T-helper 1 cell treated with Interleukin-12 subunit alpha and Interleukin-12 subunit beta and Interleukin-4 antibody, amounts not matched to agents 30 μg/mL and 1 μg/mL, for 36 hours (primary cell): ENCODE results near the gene ABTB2.

Experiments
- H3K27ac Mint-ChIP-seq: one replicate; pipeline ENCODE4 v1.8.0; 2021; ENCODE audit warnings: mild to moderate bottlenecking, mixed read lengths
- H3K27me3 Mint-ChIP-seq: one replicate; pipeline ENCODE4 v1.8.0; 2021; ENCODE audit warnings: low read depth, mixed read lengths
- H3K36me3 Mint-ChIP-seq: one replicate; pipeline ENCODE4 v1.8.0; 2021; ENCODE audit warnings: low read depth, mixed read lengths
- H3K4me1 Mint-ChIP-seq: one replicate; pipeline ENCODE4 v1.8.0; 2021; ENCODE audit warnings: low read depth, mixed read lengths
- H3K4me3 Mint-ChIP-seq: one replicate; pipeline ENCODE4 v1.8.0; 2021; ENCODE audit warnings: mild to moderate bottlenecking, moderate library complexity, mixed read lengths
- H3K9me3 Mint-ChIP-seq: one replicate; pipeline ENCODE4 v1.8.0; 2021; ENCODE audit warnings: mixed read lengths

Gene ABTB2

GRCh38 chr11:34168642-34169420, 189.0 kb downstream of the ABTB2 start:
- H3K9me3 Mint-ChIP-seq = no peaks in the 10 kb centered on the region
- no peak overlapping the region for H3K27ac Mint-ChIP-seq
- no peaks in the 10 kb centered on the region for H3K27me3 Mint-ChIP-seq
- no peak overlapping the region for H3K4me3 Mint-ChIP-seq
- peaks cover 4% of the 10 kb centered on the region for H3K36me3 Mint-ChIP-seq
- H3K4me1 Mint-ChIP-seq = peaks cover 3% of the 10 kb centered on the region

GRCh38 chr11:34167961-34168360, 189.8 kb downstream of the ABTB2 start:
- Mint-ChIP-seq H3K4me3 (no peak overlapping the region), H3K4me1 (no peaks in the 10 kb centered on the region), H3K36me3 (peaks cover 4% of the 10 kb centered on the region), H3K27me3 (no peaks in the 10 kb centered on the region), H3K27ac (no peak overlapping the region), H3K9me3 (no peaks in the 10 kb centered on the region)

- peaks cover 4% of the 10 kb centered on the region for H3K36me3 Mint-ChIP-seq
- H3K4me3 Mint-ChIP-seq = no peak overlapping the region
- no peaks in the 10 kb centered on the region for H3K4me1 Mint-ChIP-seq
- H3K9me3 Mint-ChIP-seq = no peaks in the 10 kb centered on the region
- no peak overlapping the region for H3K27ac Mint-ChIP-seq
- H3K27me3 Mint-ChIP-seq = no peaks in the 10 kb centered on the region
Measured at GRCh38 chr11:34166806-34167740, 190.7 kb downstream of the ABTB2 start.

DNA sequence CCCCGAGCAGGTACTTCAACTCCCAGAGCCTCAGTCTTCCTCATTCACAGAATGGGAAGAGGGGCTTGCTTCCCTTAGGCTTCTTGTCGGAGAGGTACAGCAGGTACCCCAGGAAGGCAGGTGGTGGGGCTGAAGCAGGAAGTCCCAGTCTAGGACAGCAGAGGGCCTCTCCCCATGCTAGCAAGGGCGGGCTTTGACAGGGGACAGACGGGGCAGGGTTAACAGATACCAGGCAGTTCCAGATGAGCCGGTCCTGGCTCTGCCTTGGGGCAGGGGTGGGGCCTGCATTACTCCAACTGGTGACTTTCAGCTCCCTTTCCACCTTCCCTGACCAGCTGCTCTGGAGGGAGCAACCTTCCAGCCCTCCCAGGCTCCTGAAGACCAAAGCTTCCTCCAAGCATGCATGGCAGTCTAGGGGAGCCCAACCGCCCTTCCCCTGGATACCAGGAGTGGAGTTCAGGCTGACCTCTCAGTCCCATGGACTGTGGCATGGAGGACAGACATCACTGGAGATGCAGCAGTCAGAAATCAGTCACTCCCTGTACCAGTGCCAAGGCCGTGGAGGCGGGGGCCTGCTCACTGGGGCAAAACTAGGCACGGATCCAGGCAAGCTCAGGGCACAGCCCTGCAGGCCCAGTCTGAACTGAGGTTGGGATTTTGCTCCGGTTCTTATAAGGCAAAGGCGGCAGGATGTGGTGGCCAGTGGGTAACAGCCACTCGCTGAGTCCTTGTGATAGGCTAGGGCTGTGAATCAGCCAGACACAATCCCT, 191.8 kb downstream of the ABTB2 start:
- Mint-ChIP-seq H3K4me1 (no peaks in the 10 kb centered on the region), H3K9me3 (no peaks in the 10 kb centered on the region), H3K36me3 (peaks cover 4% of the 10 kb centered on the region), H3K27ac (no peak overlapping the region), H3K27me3 (no peaks in the 10 kb centered on the region), H3K4me3 (no peak overlapping the region)

DNA sequence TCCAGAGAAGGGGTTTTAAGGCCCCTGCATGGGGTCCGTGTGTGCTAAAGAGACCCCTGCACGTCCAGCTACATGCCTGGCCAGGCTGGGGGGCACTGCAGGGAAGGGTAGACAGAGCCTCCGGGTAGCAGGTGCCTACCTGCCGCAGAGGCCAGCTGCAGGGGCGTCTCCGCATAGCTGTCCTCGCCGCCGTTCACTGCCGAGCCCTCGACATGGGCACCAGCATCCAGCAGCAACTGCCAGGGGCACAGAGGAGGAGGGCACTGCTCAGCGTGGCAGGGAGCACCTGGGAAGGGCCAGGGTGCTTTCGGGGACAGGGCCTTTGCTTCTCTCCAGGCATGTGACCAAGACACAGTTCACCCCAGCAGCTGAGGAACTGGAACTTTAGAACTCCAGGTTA, 192.7 kb downstream of the ABTB2 start:
- Mint-ChIP-seq H3K27ac (no peak overlapping the region), H3K4me3 (no peak overlapping the region), H3K36me3 (peaks cover 4% of the 10 kb centered on the region), H3K27me3 (no peaks in the 10 kb centered on the region), H3K9me3 (no peaks in the 10 kb centered on the region), H3K4me1 (no peaks in the 10 kb centered on the region)

DNA sequence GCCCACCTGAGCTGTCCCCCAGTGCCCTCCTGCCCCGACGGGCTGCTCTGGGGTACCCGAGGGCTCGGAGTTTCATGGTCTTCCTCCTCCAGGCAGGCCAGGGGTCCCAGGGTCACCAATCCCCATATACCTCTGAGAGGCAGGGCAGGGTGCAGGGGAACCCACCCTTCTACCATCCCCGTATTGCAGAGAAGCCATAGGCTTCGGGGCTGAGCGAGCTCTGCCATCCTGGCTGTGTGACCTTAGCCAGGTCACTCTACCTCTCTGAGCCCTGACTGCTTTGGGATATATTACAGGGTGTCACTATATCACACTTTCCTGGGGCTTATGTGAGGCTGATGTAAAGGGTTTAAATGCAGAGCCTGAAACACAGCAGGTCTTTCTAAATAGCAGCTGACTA, 195.0 kb downstream of the ABTB2 start:
- no peaks in the 10 kb centered on the region for H3K9me3 Mint-ChIP-seq
- no peak overlapping the region for H3K4me3 Mint-ChIP-seq
- peaks cover 4% of the 10 kb centered on the region for H3K4me1 Mint-ChIP-seq
- peaks cover 4% of the 10 kb centered on the region for H3K36me3 Mint-ChIP-seq
- no peaks in the 10 kb centered on the region for H3K27me3 Mint-ChIP-seq
- H3K27ac Mint-ChIP-seq = no peak overlapping the region

DNA sequence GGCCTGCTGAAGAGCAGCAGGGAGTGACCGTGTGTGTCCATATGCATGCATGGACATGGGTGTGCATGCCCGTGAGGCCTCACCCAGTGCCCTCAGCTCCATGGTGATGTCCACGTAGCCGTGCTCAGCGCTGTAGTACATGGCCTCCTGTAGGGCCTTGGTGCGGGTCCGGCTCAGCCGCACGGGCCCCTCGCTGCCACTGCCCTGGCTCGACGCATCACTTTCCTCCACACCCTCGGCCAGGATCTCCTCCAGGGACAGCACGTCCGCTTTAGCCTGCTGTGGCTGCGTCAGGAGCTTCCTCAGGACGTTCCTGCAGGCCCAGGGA, 195.4 kb downstream of the ABTB2 start:
- Mint-ChIP-seq H3K36me3 (peaks cover 1% of the 10 kb centered on the region), H3K27ac (no peak overlapping the region), H3K4me3 (no peak overlapping the region), H3K4me1 (peaks cover 6% of the 10 kb centered on the region), H3K27me3 (no peaks in the 10 kb centered on the region), H3K9me3 (no peaks in the 10 kb centered on the region)

- Mint-ChIP-seq H3K27ac (no peak overlapping the region), H3K9me3 (no peaks in the 10 kb centered on the region), H3K4me1 (peaks cover 6% of the 10 kb centered on the region), H3K4me3 (no peak overlapping the region), H3K36me3 (no peaks in the 10 kb centered on the region), H3K27me3 (no peaks in the 10 kb centered on the region)
Measured at GRCh38 chr11:34161812-34162492, 195.9 kb downstream of the ABTB2 start.

DNA sequence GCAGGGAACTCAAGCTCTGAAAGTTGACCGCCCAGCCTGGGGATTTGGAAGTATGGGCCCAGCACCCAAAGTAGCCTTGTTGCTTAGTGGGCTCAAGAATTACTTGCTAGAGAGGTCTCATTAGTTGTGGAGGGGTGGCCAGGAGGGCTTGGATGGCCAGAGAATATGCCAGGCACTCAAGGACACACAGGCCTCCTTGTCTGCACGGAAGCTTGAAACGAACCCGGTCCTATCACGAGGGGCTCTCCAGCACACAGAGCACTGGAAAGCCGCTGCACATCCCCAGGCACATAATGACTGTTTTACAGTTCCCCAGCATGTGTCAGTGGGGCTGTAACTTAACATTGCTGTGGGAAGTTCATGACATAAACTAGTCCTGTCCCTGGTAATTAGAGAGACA, 196.4 kb downstream of the ABTB2 start:
- H3K27ac Mint-ChIP-seq = no peak overlapping the region

DNA sequence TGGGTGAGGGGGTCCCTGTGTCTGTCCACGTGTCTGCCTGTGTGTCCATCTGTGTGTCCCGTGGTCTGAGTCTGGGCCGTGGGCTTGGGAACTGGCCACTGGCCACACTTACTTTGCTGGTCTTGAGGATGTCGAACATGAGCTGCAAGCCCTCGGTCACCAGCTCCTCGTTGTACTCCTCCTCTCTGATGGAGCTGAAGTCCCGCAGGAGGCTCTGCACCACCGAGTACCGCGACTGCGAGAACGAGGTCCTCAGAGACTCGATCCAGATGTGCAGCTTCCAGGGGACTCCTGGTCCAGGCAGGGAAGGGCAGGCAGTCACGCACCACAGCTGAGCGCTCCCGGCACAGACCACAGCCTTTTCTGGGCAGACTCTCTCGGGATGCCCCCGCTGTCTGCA, 197.0 kb downstream of the ABTB2 start:
- Mint-ChIP-seq H3K27me3 (no peaks in the 10 kb centered on the region), H3K9me3 (no peaks in the 10 kb centered on the region), H3K36me3 (no peaks in the 10 kb centered on the region), H3K4me1 (peaks cover 6% of the 10 kb centered on the region), H3K4me3 (no peak overlapping the region), H3K27ac (no peak overlapping the region)

More for the DNA sequence above, 196.4 kb downstream of the ABTB2 start:
- Mint-ChIP-seq H3K4me1 (peaks cover 6% of the 10 kb centered on the region), H3K4me3 (no peak overlapping the region), H3K27me3 (no peaks in the 10 kb centered on the region), H3K36me3 (no peaks in the 10 kb centered on the region), H3K9me3 (no peaks in the 10 kb centered on the region)

- Mint-ChIP-seq H3K4me1 (peaks cover 6% of the 10 kb centered on the region), H3K36me3 (no peaks in the 10 kb centered on the region), H3K27me3 (no peaks in the 10 kb centered on the region)
Measured at GRCh38 chr11:34160049-34160721, 197.6 kb downstream of the ABTB2 start.

DNA sequence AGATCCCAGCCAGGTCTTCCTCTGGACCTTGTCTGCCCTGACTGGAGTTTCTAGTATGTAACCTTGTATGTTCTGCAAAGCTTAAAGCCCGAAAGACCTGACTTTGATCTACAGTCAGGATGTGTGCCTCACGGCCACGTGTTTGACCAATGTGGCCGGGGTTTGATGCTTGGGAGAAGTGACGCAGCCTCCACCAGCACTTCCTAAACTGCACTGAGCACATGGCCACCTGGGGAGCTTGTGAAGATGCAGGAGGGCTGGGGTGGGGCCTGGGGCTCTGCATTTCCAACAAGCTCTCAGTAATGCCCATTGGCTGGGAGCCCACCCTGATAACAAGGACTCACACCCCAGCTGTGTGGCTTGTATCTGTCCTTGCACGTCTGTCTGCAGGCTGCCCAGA, 199.1 kb downstream of the ABTB2 start:
- Mint-ChIP-seq H3K9me3 (no peaks in the 10 kb centered on the region), H3K27me3 (no peaks in the 10 kb centered on the region), H3K36me3 (no peaks in the 10 kb centered on the region), H3K27ac (no peak overlapping the region), H3K4me3 (no peak overlapping the region), H3K4me1 (peaks cover 6% of the 10 kb centered on the region)

More at GRCh38 chr11:34160049-34160721, 197.6 kb downstream of the ABTB2 start:
- no peaks in the 10 kb centered on the region for H3K9me3 Mint-ChIP-seq
- H3K27ac Mint-ChIP-seq = no peak overlapping the region
- no peak overlapping the region for H3K4me3 Mint-ChIP-seq

- no peak overlapping the region for H3K27ac Mint-ChIP-seq
- H3K27me3 Mint-ChIP-seq = no peaks in the 10 kb centered on the region
- H3K36me3 Mint-ChIP-seq = peaks cover 2% of the 10 kb centered on the region
Measured at GRCh38 chr11:34157163-34157562, 200.6 kb downstream of the ABTB2 start.

GRCh38 chr11:34155757-34156062, 202.1 kb downstream of the ABTB2 start:
- Mint-ChIP-seq H3K4me1 (peaks cover 6% of the 10 kb centered on the region), H3K27me3 (no peaks in the 10 kb centered on the region), H3K4me3 (no peak overlapping the region), H3K36me3 (peaks cover 2% of the 10 kb centered on the region), H3K9me3 (no peaks in the 10 kb centered on the region), H3K27ac (no peak overlapping the region)

More at GRCh38 chr11:34157163-34157562, 200.6 kb downstream of the ABTB2 start:
- no peak overlapping the region for H3K4me3 Mint-ChIP-seq
- no peaks in the 10 kb centered on the region for H3K9me3 Mint-ChIP-seq
- peaks cover 6% of the 10 kb centered on the region for H3K4me1 Mint-ChIP-seq
